ENCODE measurements around the gene MTFR1L.
"Not testable (repeated sequence)": the region's sequence is repeated elsewhere in the genome, so short reads cannot be mapped to it uniquely, and the experiment has no call there.

Gene MTFR1L

GRCh38 chr1:25829046-25829445, 9.3 kb downstream of the MTFR1L start:
- no peak for DNase-seq

DNA sequence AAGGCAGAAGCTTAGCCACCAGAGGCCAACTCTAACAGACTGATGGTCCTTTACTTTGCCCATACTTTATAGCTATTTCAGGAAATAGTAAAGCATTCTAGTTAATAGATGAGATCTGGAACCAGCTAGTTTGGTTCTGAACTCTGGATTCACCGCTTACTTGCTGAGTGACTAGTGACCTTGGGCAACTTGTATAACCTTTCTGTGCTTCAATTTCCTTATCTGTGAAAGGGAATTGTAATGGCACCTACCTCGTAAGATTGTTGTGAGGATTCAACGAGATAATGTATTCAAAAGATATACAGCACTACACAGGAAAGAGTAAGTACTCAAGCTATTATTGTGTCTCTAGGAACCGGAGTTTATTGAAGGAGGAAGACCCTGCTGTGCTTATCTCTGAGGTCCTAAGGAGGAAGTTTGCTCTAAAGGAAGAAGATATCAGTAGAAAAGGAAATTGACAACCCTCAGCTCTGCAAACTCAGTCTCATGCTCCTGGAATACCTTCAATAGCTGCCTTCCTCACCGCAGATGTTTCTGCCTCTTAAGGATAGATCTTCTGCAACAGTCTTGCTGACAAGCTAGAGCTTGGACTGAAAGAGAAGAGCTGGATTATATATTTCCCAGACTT, 11.9 kb downstream of the MTFR1L start:
- no peak for DNase-seq

DNA sequence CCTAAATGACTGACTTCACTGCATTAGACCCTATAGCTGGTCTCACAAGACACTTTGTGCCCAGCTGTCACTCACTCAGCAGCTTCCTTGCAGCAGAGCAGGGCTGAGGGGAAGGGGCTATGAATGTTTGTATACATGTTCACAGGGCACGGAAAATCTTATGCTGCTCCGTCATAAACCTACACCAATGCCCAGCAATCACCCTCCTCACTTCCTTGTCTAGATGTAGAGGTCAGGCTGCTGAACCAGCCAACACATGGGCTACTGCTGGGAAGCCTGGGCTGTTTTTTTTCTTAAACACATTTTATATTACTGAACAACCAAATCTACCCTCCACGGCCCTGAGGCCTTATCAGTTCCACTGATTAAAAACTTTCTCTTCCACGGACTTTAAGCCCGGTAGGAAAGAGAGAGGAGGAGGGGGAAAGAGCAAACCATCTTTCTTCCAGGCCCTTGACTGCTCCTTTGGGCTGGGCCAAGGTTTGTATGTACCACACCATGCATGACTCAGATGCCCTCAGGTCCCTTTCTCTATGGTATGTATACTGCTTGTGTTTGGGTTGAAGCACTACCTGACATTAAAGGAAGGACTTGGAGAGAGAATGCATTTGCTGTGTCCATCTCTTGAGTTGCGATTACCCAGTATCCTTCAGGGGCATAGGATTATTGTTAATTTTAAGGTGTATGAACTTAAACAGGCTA, 12.7 kb downstream of the MTFR1L start:
- no peak for DNase-seq

GRCh38 chr1:25833158-25833557, 13.4 kb downstream of the MTFR1L start:
- DNase-seq = no peak

DNA sequence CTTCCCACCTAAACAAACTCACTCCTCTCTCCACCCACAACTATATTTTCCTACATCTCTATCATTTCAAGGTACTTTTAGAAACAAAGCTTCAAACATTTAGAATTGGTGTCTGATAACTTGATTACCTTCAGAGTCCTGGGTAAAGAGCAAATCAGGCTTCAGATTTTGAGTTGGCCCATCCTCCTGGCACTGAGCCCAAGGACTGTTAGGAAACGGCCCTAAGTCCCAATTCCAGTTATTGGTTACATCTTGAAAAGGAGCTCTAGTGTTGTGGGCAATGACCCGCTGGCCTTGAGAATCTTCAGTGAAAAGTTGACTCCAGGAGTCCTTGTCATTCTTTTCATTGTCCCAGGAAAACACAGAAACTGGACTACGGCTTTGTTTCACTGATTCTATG, 15.1 kb downstream of the MTFR1L start:
- no peak for DNase-seq

- no peak for DNase-seq
Measured at GRCh38 chr1:25836695-25837094, 16.9 kb downstream of the MTFR1L start.

DNA sequence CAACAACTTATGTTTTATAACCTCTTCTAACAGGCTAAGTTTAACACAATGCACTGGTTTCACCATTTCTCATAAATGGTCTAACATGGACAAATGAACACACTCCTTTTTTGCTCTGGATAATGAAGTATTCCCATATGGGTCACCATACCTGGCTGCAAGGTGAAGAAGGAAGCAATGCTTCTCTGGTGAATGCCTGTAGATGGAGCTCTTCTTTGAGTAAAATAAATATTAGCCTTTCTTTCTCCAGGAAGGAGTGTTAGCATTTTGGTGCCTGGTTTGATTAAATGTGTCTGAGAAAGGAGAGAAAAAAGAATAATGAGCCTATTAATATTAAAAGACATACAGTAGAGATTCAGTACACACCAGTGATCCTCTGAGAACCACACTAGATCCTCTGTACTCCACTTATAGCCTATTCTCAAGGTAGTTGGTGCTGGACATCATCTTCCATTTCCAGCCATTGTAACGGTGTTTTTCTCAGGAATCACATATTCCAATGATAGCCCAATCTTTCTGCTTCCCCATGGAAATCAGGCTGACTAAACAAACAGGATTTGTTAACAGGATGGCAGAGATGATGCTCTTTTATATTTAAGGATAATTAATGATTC, 17.6 kb downstream of the MTFR1L start:
- DNase-seq = no peak

- not testable (repeated sequence) for DNase-seq
Measured at GRCh38 chr1:25839808-25840207, 20.1 kb downstream of the MTFR1L start.

GRCh38 chr1:25843483-25843882, 23.7 kb downstream of the MTFR1L start:
- DNase-seq = no peak

GRCh38 chr1:25844536-25845337, 25.0 kb downstream of the MTFR1L start:
- DNase-seq = no peak

DNA sequence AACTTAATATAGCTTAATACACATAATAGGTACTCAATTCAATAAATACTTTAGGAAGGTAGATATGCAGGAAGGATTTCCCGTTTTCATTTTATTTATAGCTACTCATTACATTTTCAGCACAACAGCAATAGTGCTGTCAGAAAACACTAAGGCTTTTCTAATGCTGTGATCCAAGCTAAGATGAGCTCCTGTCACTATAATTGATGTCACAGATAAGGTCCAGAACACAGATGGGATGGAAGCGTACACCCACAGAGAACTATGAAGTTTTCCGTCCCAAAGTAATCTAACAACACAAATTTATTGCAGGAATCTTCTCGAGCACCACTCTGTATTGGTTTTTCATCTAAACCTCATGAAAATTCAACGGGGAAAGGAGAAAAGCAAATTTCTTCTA, 25.9 kb downstream of the MTFR1L start:
- DNase-seq = no peak

DNA sequence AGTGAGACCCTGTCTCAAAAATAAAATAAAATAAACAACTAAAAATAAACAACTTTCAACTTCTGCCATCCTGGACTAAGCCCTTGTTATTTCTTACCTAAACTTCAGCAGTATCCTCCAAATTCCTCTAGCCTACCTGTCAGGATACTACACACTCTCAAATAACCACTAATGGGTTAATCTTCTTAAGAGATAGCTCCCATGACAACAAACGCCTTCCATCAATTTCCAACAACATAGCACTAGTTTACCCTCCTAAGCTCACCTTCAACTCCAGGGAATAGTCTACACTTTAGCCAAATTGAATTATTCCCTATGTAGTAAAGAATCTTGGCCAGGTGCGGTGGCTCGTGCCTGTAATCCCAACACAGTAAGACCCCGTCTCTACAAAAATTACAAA, 28.2 kb downstream of the MTFR1L start:
- no peak for DNase-seq

DNA sequence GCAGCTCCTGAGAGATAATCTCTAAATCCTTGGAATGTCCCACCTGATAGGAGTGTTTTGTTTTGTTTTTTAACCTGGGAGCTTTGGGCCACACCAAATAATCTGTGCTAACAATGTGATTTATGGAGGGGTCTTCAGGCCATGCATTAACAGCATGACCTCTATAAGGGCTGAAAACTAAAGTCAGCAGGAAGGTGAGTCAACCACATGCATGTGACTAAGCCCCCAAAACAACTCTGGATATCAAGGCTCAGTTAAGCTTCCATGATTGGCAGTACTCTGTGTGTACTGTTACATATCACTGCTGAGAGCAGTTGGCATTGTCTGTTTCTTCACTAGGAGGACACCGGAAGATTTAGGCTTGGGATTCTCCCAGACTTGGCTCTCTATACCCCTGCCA, 28.8 kb downstream of the MTFR1L start:
- no peak for DNase-seq

DNA sequence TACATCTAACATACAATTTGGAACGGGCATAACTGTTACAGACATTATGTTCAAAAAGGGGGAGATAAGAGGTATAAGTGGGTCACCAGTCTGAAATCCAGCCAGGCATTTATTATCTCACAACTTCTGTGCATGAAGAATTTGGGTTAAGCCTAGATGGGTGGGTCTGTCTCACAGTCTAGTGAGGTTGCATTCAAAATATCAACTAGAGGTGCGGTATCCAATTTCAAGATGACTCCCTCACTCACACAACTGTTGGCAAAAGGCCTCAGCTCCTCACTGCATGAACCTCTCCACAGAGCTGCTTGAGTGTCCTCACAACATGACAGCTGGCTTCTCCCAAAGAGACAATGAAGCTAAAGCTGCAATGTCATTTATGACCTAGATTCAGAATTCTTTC, 34.8 kb downstream of the MTFR1L start:
- no peak for DNase-seq

DNA sequence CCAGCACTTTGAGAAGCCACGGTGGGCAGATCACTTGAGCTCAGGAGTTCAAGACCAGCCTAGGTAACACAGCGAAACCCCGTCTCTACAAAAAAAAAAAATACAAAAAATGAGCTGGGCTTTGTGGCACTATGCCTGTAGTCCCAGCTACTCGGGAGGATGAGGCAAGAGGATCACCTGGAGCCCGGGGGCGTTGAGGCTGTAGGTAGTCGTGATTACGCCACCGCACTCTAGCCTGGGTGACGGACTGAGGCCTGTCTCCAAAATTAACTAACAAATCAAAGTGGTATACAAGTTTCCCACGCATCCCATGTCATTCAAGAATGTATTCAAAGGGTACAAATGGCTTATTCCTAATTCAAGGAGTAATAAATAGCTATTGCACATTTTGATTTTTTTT, 37.1 kb downstream of the MTFR1L start:
- DNase-seq = no peak

- DNase-seq = no peak
Measured at GRCh38 chr1:25858494-25858893, 38.7 kb downstream of the MTFR1L start.

GRCh38 chr1:25858906-25859789, 39.4 kb downstream of the MTFR1L start, which contains the start of gene AUNIP:
TSS of gene AUNIP (minus strand) at chr1:25859457. CDS start at chr1:25859357, 100 bp downstream.
- DNase-seq = peak; percentile 92

- no peak for DNase-seq
Measured at GRCh38 chr1:25861316-25862286, 41.8 kb downstream of the MTFR1L start.

- no peak for DNase-seq
Measured at GRCh38 chr1:25862785-25863485, 43.2 kb downstream of the MTFR1L start.

GRCh38 chr1:25863486-25864262, 43.9 kb downstream of the MTFR1L start:
- DNase-seq = no peak
